K562 (cell line): ENCODE data around the gene LATS2. TPM values are rescaled to one million over a fixed set of nuclear protein-coding genes. Genes with fewer than 3 reads are reported as not detected.

ENCODE experiments used
- ATF3 ChIP-seq, 2 experiments: fragments of 450-650 bp in 1 of 2; sonication (generic) in 1 of 2; formaldehyde crosslinking in 1 of 2; IDR thresholded peaks in 1 of 2; conservative IDR thresholded peaks in 1 of 2; 2 replicates each; pipeline versions ENCODE4 v1.6.1 to v1.8.1; 2016 to 2023; ENCODE audit warnings: mild to moderate bottlenecking in 2 of 2, moderate library complexity in 2 of 2, inconsistent platforms in 1 of 2, missing genetic modification reagents in 1 of 2
- CHD4 ChIP-seq: fragments of 200-600 bp; sonication (generic); IDR thresholded peaks from 3 replicates; pipeline ENCODE4 v1.6.1; 2012; ENCODE audit warnings: low read depth, mild to moderate bottlenecking, mixed read lengths, low read length, inconsistent platforms; ENCODE audit not compliant: insufficient read depth, insufficient replicate concordance, poor library complexity, severe bottlenecking
- FOXO4 ChIP-seq: fragments of 450-650 bp; formaldehyde crosslinking; IDR thresholded peaks from 2 replicates; pipeline ENCODE4 v1.4.0; 2020; ENCODE audit warnings: mild to moderate bottlenecking, moderate library complexity
- NKRF ChIP-seq: fragments of 450-650 bp; IDR thresholded peaks from 2 replicates; pipeline ENCODE4 v1.6.1; 2016; ENCODE audit warnings: borderline replicate concordance
- PHTF2 ChIP-seq: fragments of 250-450 bp; sonication (Bioruptor Pico); IDR thresholded peaks from 2 replicates; pipeline ENCODE4 v1.5.0; 2021; ENCODE audit warnings: mild to moderate bottlenecking
- RERE ChIP-seq: sonication (generic); formaldehyde crosslinking; IDR thresholded peaks from 2 replicates; pipeline ENCODE4 v1.8.0; 2023; ENCODE audit warnings: missing genetic modification reagents, mild to moderate bottlenecking, borderline replicate concordance
- RUNX1 ChIP-seq: sonication (generic); IDR thresholded peaks from 2 replicates; pipeline ENCODE4 v1.6.1; 2016; ENCODE audit warnings: antibody characterized with exemption, low read depth
- SMARCE1 ChIP-seq: fragments of 450-650 bp; IDR thresholded peaks from 2 replicates; pipeline ENCODE4 v1.7.1; 2016; ENCODE audit warnings: mild to moderate bottlenecking
- TSHZ1 ChIP-seq: fragments of 250-450 bp; sonication (Bioruptor Pico); IDR thresholded peaks from 2 replicates; pipeline ENCODE4 v1.4.0; 2020; ENCODE audit warnings: mild to moderate bottlenecking, moderate library complexity
- ZFP30 ChIP-seq: fragments of 250-450 bp; sonication (Bioruptor Pico); IDR thresholded peaks from 2 replicates; pipeline ENCODE4 v1.8.0; 2022; ENCODE audit warnings: moderate library complexity, mild to moderate bottlenecking, inconsistent platforms, borderline replicate concordance
- ZNF12 ChIP-seq: sonication (generic); formaldehyde crosslinking; IDR thresholded peaks from 2 replicates; pipeline ENCODE4 v1.4.0; 2020; ENCODE audit warnings: mild to moderate bottlenecking, missing genetic modification reagents
- ZNF121 ChIP-seq: sonication (generic); formaldehyde crosslinking; conservative IDR thresholded peaks from 2 replicates; pipeline ENCODE4 v1.8.0; 2022; ENCODE audit warnings: missing genetic modification reagents
- polyA plus RNA-seq, 8 experiments: library from polyadenylated mRNA; depleted of rRNA in 4 of 8; stranded (reverse) in 5 of 8; unstranded in 3 of 8; fragments of >200 nt; fragmentation: Nextera tagmentation in 2 of 8; fragmentation: Illumina TruSeq in 1 of 8; extraction: Ambion mirVana in 2 of 8; extraction: Trizol in 1 of 8; gene quantifications; 2 replicates each; pipeline versions ENCODE4 v1.2.1 to v1.2.3, GENCODE V29; 2011 to 2014; ENCODE audit warnings: inconsistent platforms in 1 of 8, missing spikeins in 1 of 8
- total RNA-seq, 7 experiments: library from RNA; depleted of rRNA in 6 of 7; stranded (reverse); fragments of >200 nt in 6 of 7; fragmentation: Illumina TruSeq in 2 of 7; extraction: Trizol in 2 of 7; gene quantifications; 2 replicates each; pipeline versions ENCODE4 v1.2.1 to v1.2.3, GENCODE V29; 2011 to 2021; ENCODE audit warnings: low replicate concordance in 1 of 7

The LATS2 gene
- total and polyA plus RNA-seq, 9 of the 15 experiments (the other 6 are each of a cell fraction or from before 2014, with no cell fraction given) = 0.18 to 3.7 (median 0.76) TPM

- no peak for TF ChIP-seq ZNF12 (CRISPR knock-in tag)
- TF ChIP-seq NKRF = no peak
- TF ChIP-seq ATF3 (IDR thresholded peaks at IDR 0.05) = peak; percentile 71
- no peak for TF ChIP-seq ATF3 (CRISPR knock-in tag; conservative IDR thresholded peaks at IDR 0.05)
- TF ChIP-seq TSHZ1 (CRISPR knock-in tag) = no peak
- no peak for TF ChIP-seq RUNX1
- no peak for TF ChIP-seq ZNF121 (CRISPR knock-in tag)
- TF ChIP-seq SMARCE1 = peak; percentile 45; the same call in 1 of the 2 replicates
- no peak for TF ChIP-seq FOXO4 (CRISPR knock-in tag)
- TF ChIP-seq CHD4 = no peak
- TF ChIP-seq RERE = no peak
- no peak for TF ChIP-seq PHTF2 (CRISPR knock-in tag)
- no peak for TF ChIP-seq ZFP30
These were observed 67.5 kb downstream of the LATS2 start (continued) for GRCh38 chr13:20993661-20994440.
